SK-N-SH (cell line): ENCODE results near the gene R3HDML.
"Not testable (repeated sequence)": the region's sequence is repeated elsewhere in the genome, so short reads cannot be mapped to it uniquely, and the experiment has no call there.

ENCODE experiments used
- CTCF ChIP-seq: fragments of 200-600 bp; sonication (generic); IDR thresholded peaks from 2 replicates; pipeline ENCODE4 v1.6.1; 2017; ENCODE audit warnings: antibody characterized with exemption, mild to moderate bottlenecking, moderate library complexity
- FOXJ3 ChIP-seq: sonication (generic); formaldehyde crosslinking; IDR thresholded peaks from 2 replicates; pipeline ENCODE4 v1.5.1; 2020; ENCODE audit warnings: mild to moderate bottlenecking, missing genetic modification reagents
- GATA2 ChIP-seq: sonication (generic); formaldehyde crosslinking; IDR thresholded peaks from 2 replicates; pipeline ENCODE4 v1.5.0; 2020; ENCODE audit warnings: mild to moderate bottlenecking, missing genetic modification reagents
- MXI1 ChIP-seq: IDR thresholded peaks from 2 replicates; pipeline ENCODE4 v1.6.1; 2012; ENCODE audit warnings: mild to moderate bottlenecking, low read depth, low read length, improper control_type of control experiment
- REST ChIP-seq: IDR thresholded peaks from 2 replicates; pipeline ENCODE4 v1.6.1; 2012; ENCODE audit warnings: mild to moderate bottlenecking, low read depth, low read length, moderate library complexity
- SIN3A ChIP-seq: IDR thresholded peaks from 2 replicates; pipeline ENCODE4 v1.6.1; 2012; ENCODE audit warnings: low read depth, mild to moderate bottlenecking, low read length, moderate library complexity, borderline replicate concordance
- SMC3 ChIP-seq: IDR thresholded peaks from 2 replicates; pipeline ENCODE4 v1.6.1; 2012; ENCODE audit warnings: low read depth, low read length, improper control_type of control experiment
- TAF1 ChIP-seq: IDR thresholded peaks from 2 replicates; pipeline ENCODE4 v1.6.1; 2012; ENCODE audit warnings: low read depth, mild to moderate bottlenecking, low read length, moderate library complexity, borderline replicate concordance
- TCF12 ChIP-seq: IDR thresholded peaks from 2 replicates; pipeline ENCODE4 v1.4.0; 2012
- TEAD4 ChIP-seq: IDR thresholded peaks from 2 replicates; pipeline ENCODE4 v1.4.0; 2012; ENCODE audit warnings: mild to moderate bottlenecking, borderline replicate concordance; ENCODE audit not compliant: insufficient read depth
- USF1 ChIP-seq: IDR thresholded peaks from 2 replicates; pipeline ENCODE4 v1.4.0; 2012; ENCODE audit warnings: low read depth, borderline replicate concordance
- TF ChIP-seq, protein P1 (sequence below): IDR thresholded peaks from 2 replicates; pipeline ENCODE4 v1.4.0; 2012; ENCODE audit warnings: low read depth

GRCh38 chr20:44345941-44346340 is 9.1 kb downstream of the R3HDML start:
- not testable (repeated sequence) for TF ChIP-seq SIN3A; CTCF; TCF12; GATA2 (CRISPR knock-in tag); TEAD4; TAF1; SMC3; FOXJ3 (CRISPR knock-in tag); USF1; MXI1; REST
- TF ChIP-seq, protein P1, sequence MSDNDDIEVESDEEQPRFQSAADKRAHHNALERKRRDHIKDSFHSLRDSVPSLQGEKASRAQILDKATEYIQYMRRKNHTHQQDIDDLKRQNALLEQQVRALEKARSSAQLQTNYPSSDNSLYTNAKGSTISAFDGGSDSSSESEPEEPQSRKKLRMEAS: not testable (repeated sequence)
